Activated naive CD4-positive, alpha-beta T cell (primary cell): Measurements from ENCODE around the gene TDO2.
A peak's percentile ranks its signal among the peaks of the same experiment; 100 is the strongest.
"Not testable (repeated sequence)": the region's sequence is repeated elsewhere in the genome, so short reads cannot be mapped to it uniquely, and the experiment has no call there.

Experiments
- DNase-seq, 4 experiments: peaks; one replicate each; lab custom pipeline; 2025; lab: John Stamatoyannopoulos, UW

TDO2 gene

DNA sequence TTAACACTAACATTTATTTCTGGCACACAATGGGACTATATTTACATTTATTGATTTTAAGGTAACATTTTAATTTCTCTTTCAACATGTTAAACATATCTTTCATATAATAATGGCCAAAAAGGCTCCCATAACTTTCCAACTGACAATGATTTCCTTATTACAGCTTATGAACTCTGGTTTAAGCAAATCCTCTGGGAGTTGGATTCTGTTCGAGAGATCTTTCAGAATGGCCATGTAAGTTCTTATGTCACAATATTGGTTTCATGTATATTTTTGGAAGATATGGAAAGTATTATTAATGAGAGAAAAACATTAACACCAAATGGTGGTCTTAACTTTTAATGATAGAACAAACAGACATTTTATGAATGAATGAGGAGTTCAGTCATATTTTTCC is 4.1 kb downstream of the TDO2 start:
- DNase-seq: no peak

DNA sequence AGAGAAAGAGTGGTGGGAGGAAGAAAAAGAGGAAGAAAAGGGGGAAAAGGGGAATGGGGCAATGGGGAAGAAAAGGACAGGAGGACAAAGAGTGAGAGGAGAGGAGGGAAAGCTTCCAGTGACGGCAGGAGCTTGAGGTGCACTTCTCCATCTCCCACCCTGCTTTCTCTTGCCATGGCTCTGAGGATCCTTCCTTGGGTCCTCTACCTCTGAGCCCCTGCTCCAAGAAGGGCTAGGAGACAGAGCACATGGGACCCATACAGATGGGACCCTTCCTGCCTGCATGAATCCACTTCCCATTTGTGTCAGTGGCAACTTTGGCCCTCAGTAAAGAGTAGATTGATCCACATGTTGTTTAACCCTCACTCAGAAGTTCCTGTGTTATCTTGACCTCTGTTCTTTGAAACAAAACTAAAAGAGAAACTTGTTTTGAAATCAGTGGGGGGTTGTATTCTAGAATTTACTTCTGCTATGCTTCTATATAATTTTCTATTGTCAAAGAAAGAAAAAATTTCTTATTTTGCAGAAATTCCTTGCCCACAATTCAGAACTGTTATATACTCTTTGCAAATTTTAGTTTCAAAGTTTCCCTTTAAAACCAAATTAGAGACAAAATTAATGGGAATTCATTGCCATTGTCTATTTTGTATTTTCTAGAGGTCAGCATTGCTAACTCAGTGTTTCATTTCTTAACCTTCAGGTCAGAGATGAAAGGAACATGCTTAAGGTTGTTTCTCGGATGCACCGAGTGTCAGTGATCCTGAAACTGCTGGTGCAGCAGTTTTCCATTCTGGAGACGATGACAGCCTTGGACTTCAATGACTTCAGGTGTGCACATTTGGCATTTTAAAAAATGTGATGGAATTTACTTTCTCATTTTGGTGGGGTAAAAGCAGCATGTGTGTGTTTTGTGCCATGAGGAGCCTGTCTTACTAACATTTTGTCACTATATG is 5.0 kb downstream of the TDO2 start:
- no peak for DNase-seq

DNA sequence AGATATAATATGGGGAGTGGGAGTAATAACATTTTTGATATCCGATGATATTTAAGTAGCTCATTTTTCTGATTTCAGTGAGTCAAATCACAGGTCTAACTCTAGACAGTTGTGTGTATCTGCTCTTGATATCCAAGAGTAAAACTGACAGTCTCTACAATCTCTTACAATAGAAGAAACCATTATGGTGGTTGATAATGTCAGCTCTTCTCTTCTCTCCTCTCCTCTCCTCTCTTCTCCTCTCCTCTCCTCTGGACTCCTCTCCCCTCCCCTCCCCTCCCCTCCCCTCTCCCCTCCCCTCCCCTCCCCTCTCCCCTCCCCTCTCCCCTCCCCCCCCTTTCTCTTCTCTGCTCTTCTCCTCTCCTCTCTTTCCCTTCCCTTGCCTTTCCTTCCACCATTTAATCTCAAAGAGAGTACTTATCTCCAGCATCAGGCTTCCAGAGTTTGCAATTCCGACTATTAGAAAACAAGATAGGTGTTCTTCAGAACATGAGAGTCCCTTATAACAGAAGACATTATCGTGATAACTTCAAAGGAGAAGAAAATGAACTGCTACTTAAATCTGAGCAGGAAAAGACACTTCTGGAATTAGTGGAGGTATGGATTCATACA is 6.2 kb downstream of the TDO2 start:
- no peak for DNase-seq

DNA sequence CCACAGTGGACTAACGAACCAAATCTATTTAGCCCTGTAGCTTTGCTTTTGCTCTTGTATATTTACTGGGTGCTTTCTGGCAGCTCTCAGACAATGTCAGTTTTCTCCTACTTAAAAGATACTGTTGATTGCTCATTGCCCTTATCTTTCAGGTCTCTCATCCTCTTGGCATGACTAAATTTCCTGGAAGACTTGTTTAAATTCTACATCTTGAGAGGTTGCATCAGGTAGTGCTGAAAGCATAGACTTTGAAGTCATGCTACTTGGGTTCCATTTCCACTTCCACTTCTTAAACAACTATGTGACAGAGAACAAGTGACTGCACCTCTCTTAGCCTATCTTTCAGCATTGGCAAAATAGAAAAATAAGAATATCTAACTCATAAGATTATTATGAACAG is 8.4 kb downstream of the TDO2 start:
- DNase-seq: no peak

DNA sequence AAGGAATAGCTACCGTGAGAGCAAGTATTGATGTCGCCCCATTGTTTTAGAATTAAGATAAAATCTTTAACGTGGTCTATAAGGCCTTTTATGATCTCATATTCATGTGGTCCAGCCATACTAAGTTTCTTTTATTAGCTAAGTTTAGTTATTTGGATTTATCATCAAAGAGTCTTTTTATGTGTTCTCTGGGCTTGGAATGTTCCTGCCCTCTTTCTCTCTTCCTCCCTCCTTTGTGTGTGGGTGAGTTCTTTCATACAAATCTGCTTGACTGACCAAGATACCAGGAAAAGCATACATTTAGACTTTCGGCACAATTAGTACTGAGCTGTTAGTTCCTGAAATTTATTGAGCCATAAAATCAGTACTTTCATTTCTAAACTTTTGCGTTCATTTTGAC is 11.3 kb downstream of the TDO2 start:
- no peak for DNase-seq

DNA sequence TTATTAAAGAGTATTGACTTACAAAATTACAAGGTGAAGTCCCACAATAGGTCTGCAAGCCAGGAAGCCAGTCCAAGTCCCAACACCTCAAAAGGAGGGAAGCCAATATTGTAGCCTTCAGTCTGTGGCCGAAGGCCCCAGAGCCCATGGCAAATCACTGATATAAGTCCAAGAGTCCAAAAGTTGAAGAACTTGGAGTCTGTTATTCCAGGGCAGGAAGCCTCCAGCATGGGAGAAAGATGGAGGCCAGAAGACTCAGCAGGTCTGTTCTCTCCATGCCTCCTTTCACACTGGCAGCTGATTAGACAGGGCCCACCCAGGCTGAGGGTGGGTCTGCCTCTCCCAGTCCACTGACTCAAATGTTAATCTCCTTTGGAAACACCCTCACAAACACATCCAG is 18.1 kb downstream of the TDO2 start:
- DNase-seq: no peak

DNA sequence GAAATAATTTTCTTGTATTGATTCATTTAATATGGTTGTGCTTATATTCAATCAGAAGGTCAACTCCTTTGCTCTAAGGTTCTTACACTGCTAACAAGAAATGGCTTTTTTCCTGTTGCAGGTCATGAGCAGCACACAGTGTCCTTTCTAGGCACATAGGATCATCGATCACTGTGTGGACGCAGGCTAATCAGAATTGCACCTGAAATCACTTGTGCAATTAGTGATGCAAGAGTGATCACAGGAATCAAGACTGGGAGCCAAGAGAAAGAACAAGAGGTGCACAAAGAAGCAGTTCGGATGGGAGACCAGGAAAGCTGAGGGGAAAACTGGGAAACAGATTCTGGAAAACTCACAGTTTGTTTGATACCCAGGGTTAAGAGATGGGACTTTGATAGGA is 21.1 kb downstream of the TDO2 start:
- no peak for DNase-seq

DNA sequence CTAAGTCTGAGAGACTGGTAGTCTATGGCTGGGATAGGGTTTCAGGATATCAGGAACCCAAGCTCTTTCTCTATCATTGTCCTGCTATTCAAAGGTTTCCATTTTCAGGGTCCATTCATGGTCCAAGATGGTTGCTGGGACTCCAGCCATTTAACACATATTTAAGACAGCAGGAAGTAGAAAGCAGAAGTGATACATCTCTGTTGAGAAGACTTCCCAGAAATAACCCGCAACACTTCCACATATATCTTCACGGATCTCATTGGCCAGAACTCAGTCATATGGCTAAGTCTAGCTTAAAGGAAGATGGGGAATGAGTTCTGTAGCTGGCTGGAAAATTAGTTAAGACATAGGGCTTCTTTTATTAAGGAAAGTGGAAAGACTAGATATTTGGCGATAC is 26.3 kb downstream of the TDO2 start:
- no peak for DNase-seq

DNA sequence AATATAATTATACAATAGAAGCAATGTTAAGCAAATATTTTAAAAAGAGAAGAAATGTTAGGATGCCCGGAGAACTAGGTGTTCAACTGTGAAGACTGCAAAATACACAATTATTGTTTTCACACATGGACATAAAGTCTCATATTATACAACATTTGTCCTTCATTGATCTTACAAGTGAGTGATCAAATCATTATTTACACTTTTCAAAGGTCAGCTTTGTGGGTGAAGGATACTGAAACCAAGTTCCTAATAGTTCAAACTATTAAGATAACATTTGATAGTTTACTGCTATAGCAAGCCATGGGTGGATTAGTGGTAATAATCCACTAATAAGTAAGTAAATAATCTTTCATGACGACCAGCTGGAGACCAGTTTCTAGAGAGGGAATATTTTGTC is 26.8 kb downstream of the TDO2 start:
- no peak for DNase-seq

DNA sequence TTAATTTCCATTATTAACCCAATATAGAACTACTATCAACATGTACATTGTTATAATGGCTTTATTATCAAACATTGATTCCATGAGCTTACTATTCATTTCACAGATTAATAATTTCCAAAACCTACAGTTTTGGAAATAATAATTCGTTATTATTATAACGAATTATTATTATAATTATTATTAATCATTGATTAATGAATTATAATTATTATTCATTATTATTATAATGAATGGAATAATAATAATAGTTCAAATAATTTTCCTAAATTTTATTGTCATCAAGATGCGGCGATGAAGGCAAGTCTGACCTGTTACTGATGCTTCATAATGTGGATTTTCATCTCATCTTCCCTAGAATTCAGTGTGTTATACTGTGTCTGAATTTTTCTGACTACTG is 28.1 kb downstream of the TDO2 start:
- DNase-seq: no peak

DNA sequence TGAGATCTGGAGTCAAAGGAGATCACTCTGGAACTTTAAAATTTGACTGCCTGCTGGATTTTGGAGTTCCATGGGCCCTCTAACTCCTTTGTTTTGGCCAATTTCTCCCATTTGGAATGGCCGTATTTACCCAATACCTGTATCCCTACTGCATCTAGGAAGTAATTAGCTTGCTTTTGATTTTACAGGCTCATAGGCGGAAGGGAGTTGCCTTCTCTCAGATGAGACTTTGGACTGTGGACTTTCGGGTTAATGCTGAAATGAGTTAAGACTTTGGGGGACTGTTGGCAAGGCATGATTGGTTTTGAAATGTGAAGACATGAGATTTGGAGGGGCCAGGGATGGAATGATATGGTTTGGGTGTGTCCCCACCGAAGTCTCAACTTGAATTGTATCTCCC is 31.1 kb downstream of the TDO2 start:
- not testable (repeated sequence) for DNase-seq

DNA sequence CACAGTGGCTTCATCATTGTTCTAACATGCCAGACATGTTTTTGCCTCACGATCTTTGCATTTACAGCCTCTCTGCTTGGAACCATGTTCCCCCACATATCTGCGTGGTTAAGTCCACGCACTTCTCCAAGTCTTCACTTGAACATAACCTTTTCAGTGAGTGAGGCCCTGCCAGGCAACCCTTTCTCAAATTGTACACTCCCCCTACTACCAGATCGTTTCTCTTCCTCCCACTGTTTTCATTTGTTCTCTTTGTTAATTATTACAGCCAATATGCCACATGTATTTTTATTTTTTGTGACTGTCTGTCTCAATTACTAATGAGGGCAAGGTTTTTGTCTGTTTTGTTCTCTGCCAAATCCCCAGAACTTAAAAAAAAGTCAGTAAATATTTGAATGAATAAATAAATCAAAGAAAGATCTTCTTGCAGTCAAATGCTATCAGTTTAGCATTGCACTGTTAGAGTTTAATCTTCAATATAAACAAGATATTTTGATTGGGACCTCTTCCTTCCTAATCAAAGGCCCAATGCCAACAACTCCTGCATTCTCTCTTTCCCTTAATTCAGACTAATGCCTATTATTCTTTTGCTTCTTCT is 32.0 kb downstream of the TDO2 start:
- DNase-seq: no peak

DNA sequence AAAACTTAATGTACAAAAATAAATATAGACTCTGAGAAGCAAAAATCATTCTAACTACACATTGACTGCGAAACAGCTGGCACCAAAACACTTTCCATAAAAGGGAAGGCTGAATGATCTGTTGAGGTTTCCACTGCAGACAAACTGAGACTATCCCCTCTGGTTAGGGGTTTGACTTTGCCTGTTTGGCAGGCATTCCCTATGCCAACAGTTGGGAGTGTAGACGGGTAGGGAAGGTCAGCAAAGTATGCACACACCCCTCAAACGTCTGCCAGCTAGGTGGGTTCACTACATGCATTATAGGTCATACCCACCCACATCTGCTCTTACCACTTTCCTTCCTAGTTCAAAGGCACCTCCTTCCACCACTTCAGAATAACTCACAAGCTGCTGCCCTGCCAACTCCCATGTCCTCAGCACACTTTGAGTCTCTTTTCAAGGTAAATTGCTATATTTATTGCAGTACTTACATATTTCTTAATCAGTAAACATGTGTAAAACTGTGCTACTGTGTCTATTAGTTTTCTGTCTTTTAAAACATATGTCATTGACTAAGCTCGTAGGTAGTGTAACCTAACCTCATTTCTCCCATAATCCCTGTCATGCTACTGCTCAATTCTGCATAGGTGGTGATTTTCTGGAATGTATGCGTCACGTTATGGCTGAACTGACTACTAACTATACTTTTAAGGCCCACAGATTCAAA is 37.7 kb downstream of the TDO2 start:
- no peak for DNase-seq

DNA sequence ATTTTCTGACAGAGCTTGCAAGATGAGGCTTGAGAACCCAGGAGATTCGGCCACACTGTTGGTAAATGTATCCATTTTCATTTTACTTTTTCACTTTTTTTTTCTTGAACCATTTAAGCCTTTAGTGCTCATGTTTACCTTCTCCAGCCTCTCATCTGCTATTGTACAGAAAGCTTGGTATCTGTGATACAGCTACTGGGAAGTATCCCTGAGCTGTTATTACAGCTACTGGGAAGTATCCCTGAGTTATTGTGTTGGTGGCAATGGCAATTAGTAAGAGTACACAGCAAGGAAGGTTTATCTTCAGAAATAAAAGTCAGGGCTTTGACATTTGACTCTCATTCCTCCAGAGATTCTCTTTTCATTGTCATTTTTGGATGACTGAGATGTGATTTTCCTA is 38.3 kb downstream of the TDO2 start:
- no peak for DNase-seq

DNA sequence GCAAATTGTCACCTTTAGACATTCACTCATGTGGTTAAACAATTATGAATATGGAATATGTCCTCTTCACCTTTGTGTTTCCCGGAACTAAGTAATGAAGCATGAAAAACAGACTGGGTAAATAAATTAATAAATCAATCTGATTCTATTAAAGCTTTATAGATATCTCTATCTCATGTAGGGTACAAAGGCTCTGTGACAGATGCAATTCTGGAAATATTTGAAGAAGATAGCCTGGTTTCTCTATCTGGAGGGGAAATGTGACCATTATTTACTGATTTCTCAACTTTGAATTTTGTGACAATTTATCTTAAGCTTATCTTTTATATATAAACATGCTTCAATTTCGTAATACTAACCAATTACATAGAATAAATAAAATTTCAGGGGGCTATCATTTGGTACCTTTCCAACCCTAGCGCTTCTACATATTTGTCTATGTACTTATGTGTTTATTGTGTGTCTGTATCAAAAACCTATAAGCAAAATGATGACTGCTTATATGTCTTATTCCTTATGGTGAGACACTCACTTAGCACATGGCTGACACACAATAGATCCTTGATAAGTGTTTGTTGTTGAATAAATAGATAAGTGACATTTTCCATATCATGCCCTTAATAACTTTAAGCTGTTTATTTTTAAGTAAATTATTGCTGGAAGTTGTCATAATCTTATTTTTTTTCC is 40.3 kb downstream of the TDO2 start:
- no peak for DNase-seq

DNA sequence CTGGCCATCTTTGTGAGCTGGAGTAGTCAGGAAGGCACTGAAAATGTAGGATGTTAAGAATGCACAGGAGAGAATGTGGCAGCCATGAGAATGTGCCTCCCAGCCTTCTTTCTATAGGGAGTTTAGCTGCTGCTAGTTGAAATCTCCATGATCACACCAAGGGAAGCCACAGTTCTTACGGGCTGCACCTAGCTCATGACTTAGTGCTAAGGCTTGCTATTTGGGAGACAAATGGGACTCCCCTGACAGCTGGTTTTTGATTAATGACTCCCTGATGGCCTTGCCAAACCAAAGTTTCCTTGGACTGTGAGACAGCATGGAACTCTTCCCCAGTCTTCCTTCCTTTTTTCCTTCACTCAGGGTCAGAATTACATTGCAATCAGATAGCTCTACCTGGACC is 41.0 kb downstream of the TDO2 start:
- DNase-seq: no peak

DNA sequence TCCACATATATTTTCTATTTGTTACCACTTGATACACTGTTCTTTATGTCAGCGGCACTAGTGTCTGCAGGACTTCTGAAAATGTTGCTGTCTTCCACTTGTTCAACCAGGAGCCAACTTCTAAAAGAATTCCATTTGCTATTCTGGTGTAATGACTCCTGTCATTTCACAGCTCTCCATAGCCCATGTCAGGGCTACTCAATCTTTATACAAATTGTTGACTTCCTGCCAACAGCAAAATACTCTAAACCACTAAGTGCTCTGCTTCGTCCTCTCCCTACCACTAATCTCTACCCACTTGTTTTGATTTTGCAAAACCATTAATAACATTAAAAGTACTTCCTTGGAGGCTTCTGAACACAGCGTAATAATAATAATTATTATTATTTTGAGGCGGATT is 43.0 kb downstream of the TDO2 start:
- DNase-seq: no peak

DNA sequence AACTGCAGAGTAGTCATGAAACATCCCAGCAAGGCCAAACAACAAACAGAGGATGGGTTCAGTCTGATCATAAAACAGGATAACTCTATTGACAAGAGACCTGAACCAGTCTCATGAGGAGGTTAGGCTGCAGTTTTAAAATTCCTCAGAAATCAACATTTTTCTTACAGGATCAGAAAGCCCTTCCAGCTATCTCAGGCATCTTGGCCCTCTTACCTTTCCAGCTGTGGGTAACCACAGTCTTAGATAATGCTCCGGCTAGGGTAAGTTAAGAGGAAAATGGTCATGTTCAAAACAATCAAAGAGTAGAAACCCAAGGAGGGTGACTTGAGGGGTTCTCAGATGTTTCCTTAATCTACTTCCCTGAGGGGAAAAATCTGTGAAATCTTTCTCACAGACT is 45.0 kb downstream of the TDO2 start:
- no peak for DNase-seq

DNA sequence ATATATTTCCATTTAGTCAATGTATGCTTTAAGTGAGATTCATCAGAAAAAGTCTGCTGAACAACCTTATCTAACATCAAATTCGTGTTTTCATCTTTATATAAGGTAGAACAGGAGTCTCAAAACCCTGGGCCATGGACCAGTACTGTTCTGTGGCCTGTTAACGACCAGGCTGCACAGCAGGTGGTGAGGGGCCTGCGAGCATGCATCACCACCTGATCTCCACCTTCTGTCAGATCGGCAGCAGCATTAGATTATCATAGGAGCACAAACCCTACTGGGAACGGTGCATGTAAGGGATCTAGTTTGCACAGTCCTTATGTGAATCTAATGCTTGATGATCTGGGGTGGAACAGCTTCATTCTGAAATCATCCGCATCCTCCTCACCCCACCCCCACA is 47.0 kb downstream of the TDO2 start:
- no peak for DNase-seq

DNA sequence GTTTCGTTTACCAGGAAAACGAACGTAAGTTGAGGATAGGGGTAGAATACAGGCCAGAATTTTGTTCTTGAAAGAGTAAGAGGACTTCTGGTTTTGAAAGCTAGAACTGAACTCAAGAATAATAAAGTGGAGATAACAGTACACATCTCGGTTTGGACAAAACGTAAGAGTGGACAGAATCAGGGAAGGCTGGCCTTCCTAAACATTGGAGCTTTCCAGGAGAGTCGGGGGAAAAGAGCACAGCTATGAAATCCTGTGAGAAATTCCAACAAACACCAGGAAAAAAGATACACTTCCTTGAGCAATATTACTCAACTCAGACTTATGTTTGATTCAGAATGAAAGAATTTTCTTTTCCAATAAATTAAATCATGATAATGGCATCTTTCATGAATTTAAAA is 49.0 kb downstream of the TDO2 start:
- DNase-seq: no peak

DNA sequence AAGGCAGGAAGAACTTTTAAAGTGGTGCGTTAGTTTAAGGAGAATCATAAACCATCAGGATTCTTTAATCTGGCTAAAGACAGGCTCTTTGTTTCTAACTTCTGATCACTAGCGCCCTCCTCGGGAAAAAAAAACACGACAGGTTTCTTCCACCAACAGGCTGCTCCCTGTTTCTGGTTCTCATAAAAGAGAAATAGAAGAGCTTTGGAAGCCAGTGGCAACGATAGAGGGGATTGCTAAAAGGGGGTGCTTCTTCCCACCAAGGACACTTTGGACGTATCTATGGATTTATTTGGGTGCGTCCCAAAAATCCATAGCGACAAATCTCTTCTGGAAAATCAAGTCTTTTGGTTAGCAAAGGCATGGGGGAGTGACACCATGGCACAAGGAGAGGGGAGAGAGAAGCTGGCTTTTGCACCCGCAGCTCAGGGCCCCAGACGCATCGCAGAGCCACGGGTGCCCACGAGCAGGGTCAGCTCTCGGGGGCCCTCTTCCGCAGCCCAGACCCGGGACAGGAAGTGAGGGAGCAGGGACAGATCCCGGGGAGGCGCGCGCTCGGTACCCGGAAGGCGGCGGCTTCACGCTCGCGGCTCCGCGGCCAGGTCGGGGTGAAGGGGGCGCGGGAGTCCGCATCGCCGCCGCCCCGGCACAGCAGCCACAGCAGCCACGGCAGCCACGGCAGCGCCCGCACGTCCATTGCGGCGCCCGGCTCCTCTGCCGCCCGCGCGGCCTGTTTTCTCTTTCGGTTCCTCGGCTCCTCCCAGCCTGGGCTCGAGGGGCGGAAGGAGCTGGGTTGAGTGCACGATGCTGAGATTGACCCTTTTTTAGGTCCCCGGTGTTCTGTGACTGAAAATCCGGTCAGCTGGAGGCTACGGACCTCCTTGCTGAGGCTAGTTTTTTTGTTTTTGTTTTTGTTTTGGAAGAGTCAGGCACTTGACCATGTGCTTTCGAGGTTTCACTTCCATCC is 49.9 kb downstream of the TDO2 start, which contains the start of gene CTSO:
Gene CTSO, minus strand, starts transcription at position 716 of the 967 bp plus-strand sequence. Its CDS starts 19 bp downstream, at position 697.
- peak; percentile 20 to 75 (median 50) for DNase-seq
